ENCODE results near the gene SOX30.

The SOX30 gene

DNA sequence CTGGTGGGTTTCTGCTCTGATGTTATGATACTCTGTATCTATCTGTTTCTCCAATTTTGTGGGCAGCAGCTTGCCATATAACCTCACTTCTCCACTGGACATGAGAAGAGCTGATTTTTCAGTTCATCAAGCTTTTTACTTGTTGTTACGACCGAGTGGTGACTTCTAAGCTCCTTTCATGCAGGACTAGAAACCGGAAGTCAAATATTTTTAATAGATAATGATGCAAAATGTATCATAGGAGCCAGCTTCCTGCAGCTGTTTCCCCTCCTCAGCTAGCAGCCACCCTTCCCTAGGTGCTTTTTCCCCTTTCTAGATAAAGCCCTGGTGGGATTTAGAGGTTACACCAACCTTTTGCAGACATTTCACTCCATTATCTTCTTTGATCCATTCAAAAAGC is 59.6 kb downstream of the SOX30 start:
- TF ChIP-seq, protein P1, sequence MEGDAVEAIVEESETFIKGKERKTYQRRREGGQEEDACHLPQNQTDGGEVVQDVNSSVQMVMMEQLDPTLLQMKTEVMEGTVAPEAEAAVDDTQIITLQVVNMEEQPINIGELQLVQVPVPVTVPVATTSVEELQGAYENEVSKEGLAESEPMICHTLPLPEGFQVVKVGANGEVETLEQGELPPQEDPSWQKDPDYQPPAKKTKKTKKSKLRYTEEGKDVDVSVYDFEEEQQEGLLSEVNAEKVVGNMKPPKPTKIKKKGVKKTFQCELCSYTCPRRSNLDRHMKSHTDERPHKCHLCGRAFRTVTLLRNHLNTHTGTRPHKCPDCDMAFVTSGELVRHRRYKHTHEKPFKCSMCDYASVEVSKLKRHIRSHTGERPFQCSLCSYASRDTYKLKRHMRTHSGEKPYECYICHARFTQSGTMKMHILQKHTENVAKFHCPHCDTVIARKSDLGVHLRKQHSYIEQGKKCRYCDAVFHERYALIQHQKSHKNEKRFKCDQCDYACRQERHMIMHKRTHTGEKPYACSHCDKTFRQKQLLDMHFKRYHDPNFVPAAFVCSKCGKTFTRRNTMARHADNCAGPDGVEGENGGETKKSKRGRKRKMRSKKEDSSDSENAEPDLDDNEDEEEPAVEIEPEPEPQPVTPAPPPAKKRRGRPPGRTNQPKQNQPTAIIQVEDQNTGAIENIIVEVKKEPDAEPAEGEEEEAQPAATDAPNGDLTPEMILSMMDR (IDR thresholded peaks at IDR 0.05; ENCODE audit: control insufficient read depth, extremely low read depth, insufficient read depth) = no peak
- no peak for DNase-seq (ENCODE audit: low read depth)
- no peak overlapping the region for H3K4me3 ChIP-seq (ENCODE audit: low read depth, low read length)

DNA sequence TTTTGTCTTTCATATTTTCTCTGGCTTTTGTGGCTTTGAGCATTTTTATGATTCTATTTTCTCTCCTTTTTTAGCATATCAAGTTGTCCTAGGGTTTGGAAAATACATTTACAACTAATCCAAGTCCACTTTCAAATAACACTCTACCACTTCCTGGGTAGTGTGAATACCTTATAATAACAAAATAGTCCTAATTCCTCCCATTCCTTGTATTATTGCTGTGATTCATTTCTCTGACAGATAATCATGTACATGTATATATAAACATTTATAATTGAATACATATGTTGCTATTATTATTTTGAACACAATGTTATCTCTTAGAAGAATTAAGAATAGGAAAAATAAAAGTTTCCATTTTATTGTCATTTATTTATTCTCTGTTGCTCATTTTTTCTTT is 61.8 kb downstream of the SOX30 start:
- TF ChIP-seq, protein P1 (IDR thresholded peaks at IDR 0.05; ENCODE audit: control insufficient read depth, extremely low read depth, insufficient read depth) = no peak
- H3K4me3 ChIP-seq (ENCODE audit: low read depth, low read length) = no peak overlapping the region
- no peak for DNase-seq (ENCODE audit: low read depth)

DNA sequence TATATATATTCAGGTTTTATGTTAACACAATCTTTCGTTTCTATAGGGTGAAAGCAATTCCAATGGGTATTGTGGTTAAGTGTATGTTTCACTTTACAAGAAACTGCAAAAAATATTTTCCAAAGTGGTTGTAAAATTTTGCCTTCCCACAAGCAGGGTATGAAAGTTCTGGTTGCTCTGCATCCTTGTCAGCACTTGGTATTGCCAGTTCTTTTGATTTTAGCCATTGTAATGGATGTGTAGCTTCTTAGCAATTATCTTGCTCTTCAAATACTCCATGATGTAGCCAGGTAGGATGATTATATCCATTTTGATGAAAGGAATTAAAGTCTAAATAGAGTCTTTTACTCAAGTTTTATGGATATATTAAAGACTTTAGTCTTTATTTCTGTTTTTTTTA is 67.6 kb downstream of the SOX30 start:
- no peak overlapping the region for H3K4me3 ChIP-seq (ENCODE audit: low read depth, low read length)
- TF ChIP-seq, protein P1 (IDR thresholded peaks at IDR 0.05; ENCODE audit: control insufficient read depth, extremely low read depth, insufficient read depth) = no peak
- no peak for DNase-seq (ENCODE audit: low read depth)

DNA sequence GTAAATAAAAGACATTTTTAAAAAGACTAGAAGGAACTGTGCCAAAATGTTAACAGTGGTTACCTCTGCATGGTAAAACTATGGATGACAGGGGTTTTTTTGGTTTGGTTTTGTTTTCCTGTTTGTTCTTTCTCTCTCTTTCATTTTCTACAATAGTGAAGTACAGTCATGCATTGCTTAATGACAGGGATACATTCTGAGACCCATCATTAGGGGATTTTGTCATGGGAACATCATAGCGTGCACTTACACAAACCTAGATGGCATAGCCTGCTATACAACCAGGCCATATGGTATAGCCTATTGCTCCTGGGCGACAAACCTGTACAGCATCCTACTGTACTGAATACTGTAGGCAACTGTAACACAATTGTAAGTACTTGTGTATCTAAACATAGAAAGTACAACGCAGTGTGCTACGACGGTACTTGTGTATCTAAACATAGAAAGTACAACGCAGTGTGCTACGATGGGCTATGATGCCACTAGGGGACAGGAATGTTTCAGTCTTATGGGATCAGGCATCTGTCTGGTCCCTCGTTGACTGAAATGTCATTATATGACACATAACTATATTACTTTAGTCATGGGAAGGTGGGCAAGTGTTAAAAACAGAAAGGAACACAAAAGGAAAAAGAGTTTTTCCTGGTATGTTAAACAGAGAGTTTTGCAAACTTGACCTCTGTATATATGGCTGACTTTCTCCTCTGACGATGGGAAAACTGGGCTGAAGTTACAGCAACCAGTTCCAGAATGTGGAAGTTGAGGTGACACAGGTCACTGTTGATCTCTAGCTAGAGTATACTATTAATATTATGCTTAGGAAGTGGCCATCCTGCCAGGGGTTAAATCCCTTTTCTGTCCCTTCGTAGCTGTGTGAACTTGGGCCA is 69.3 kb downstream of the SOX30 start:
- H3K4me3 ChIP-seq (ENCODE audit: low read depth, low read length) = no peak overlapping the region
- TF ChIP-seq, protein P1 (IDR thresholded peaks at IDR 0.05; ENCODE audit: control insufficient read depth, extremely low read depth, insufficient read depth) = no peak
- DNase-seq (ENCODE audit: low read depth) = no peak

DNA sequence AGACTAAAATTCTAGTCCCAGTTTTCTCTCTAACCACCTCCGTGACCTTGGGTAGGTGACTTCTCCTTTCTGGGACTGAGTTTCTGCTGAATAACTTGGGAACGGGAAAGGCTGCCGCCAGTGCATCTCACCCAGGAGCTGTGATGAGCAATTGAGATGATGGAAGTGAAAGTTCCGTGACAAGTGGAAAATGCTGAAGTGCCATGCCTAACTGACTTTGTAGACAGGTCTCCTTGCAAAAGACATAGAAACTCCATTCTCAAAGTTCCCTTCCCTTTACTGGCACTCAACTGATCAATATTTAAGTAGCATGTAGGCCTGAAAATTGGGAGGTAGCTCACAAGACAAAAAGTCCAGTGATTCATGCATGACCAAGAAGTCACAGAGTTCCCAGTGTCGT is 70.3 kb downstream of the SOX30 start:
- TF ChIP-seq, protein P1 (IDR thresholded peaks at IDR 0.05; ENCODE audit: control insufficient read depth, extremely low read depth, insufficient read depth) = no peak
- DNase-seq (ENCODE audit: low read depth) = no peak
- no peak overlapping the region for H3K4me3 ChIP-seq (ENCODE audit: low read depth, low read length)

DNA sequence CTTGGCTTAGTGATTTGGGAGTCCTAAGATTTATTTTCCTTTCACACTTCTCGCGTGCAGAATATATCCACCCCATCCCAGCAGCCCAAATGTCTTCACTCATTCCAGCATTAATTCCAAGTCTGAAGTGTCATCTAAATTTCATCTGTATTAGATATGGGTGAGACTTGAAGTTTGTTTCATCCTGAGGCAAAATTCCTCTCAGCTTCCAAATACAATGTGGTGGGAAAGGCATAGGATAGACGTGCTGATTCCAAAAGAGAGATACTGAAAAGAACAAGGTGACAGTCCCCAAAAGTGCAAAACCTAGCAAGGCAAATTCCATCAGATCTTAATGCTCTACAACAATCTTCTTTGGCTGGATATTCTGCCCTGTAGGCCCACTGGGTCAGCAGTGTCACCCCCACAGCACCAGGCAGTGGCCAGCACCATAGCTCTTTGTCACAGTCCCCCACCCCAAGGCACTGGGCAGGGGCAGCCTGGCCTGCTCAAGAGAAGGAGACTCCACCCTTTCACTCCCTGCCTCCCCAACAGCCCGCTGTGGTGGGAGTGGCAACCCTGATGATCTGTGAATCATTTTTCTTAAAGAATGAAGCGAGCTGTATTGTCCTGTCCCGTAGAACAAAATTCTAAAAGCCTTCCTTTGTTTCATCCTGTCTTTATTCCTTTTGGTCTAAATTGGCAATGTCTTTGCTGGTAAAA is 74.0 kb downstream of the SOX30 start:
- no peak for DNase-seq (ENCODE audit: low read depth)
- no peak overlapping the region for H3K4me3 ChIP-seq (ENCODE audit: low read depth, low read length)
- TF ChIP-seq, protein P1 (IDR thresholded peaks at IDR 0.05; ENCODE audit: control insufficient read depth, extremely low read depth, insufficient read depth) = no peak

Data from LNCaP clone FGC (cell line).